Left lung (tissue), 10 donors: ENCODE measurements around the gene CPM. TPM values are rescaled to one million over a fixed set of nuclear protein-coding genes. Genes with fewer than 3 reads are reported as not detected.
"Not testable (repeated sequence)": the region's sequence is repeated elsewhere in the genome, so short reads cannot be mapped to it uniquely, and the experiment has no call there.

Experiments used
- ATAC-seq: fragments of 200-7000 bp; cut with Tn5 transposase; one replicate; pipeline ENCODE4 v1.9.1; 2020; ENCODE audit warnings: moderate library complexity
- DNase-seq, 4 donors: peaks; one replicate each; pipeline ENCODE4 v3.0.0-alpha.2; 2013 to 2020
- H3K27ac ChIP-seq, 2 donors: fragments of 200-600 bp; sonication (generic) in 1 of 2; one replicate each; pipeline versions ENCODE4 v1.5.0 to v1.8.0; 2020 to 2021
- H3K27me3 ChIP-seq, 2 donors: fragments of 200-600 bp; sonication (generic) in 1 of 2; one replicate each; pipeline versions ENCODE4 v1.5.0 to v1.8.0; 2020 to 2021
- H3K36me3 ChIP-seq, 2 donors: fragments of 200-600 bp; sonication (generic) in 1 of 2; one replicate each; pipeline versions ENCODE4 v1.5.0 to v1.8.0; 2020 to 2021
- H3K4me1 ChIP-seq, 2 donors: fragments of 200-600 bp; one replicate each; pipeline ENCODE4 v1.8.0; 2021
- H3K4me3 ChIP-seq, 2 donors: fragments of 200-600 bp; sonication (generic) in 1 of 2; one replicate each; pipeline versions ENCODE4 v1.5.0 to v1.8.0; 2020 to 2021; ENCODE audit warnings: mild to moderate bottlenecking in 1 of 2
- H3K9me3 ChIP-seq, 2 donors: fragments of 200-600 bp; sonication (generic) in 1 of 2; one replicate each; pipeline versions ENCODE4 v1.5.0 to v1.8.0; 2020 to 2021
- intact Hi-C, 2 donors: fragments of 100-400 bp; cut with DNase I; formaldehyde crosslinking; loops; one replicate each; pipeline versions ENCODE4 v1.11.2 to v1.14.2; 2022
- polyA plus RNA-seq, 6 donors: library from polyadenylated mRNA; unstranded; fragments of 120-200 nt; gene quantifications; one replicate each; pipeline ENCODE4 v1.2.1, GENCODE V29; 2013; ENCODE audit not compliant: insufficient read length in 6 of 6
- total RNA-seq, 2 donors: library from RNA; stranded (reverse); fragmentation: NEBNext Ultra II Directional; extraction: Animal tissue kit (Norgen Biotek cat#: 25700); gene quantifications; one replicate each; pipeline ENCODE4 v1.2.1, GENCODE V29; 2021
- TF ChIP-seq, protein P1 (sequence below), 2 donors: fragments of 200-600 bp; sonication (generic) in 1 of 2; IDR thresholded peaks; one replicate each; pipeline versions ENCODE4 v1.5.0 to v1.8.0; 2021; ENCODE audit warnings: antibody characterized with exemption in 2 of 2
- donor health status: DM: no; HTN: yes; CAD: no.
- donor health status: DM: no; HTN: no; CAD: no.

CPM gene
- total and polyA plus RNA-seq, 8 donors, result 180 to 708 (median 336) TPM

DNA sequence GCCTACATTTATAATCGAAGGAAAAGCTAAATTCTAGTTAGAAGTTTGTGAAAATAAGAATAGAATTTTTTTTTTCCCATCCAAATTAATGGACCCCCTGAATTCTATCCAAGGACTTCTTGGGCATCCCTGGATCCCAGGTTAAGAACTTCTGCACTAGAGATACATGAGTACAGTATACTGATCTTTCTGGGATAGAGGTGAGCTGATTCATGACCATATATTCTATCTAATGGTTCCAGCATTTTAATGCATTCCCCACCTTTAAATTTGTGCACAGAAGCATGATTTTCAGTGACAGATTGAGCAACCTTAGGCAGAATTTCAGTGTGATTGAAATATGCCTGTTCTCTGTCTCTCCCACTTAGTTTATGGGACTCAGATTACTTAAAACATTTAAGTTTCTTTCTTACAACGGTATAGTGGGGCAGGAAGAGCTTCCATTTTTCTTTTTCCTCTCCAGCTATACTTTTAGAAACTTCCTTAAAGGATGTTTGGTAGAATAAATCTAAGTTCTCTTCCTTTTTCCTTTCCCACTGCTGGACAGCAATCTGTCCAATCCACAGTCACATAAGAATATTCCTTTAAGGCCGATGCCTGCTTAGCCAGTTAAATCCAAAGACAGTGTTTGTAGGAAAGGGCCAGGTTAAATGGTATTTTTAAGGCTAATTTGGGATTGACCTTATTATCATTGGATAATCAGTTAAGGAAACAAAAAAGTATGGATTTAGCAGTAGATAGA, 118.3 kb downstream of the CPM start:
- no peak overlapping the region for H3K27ac ChIP-seq
- H3K4me3 ChIP-seq, result no peak overlapping the region
- TF ChIP-seq, protein P1, sequence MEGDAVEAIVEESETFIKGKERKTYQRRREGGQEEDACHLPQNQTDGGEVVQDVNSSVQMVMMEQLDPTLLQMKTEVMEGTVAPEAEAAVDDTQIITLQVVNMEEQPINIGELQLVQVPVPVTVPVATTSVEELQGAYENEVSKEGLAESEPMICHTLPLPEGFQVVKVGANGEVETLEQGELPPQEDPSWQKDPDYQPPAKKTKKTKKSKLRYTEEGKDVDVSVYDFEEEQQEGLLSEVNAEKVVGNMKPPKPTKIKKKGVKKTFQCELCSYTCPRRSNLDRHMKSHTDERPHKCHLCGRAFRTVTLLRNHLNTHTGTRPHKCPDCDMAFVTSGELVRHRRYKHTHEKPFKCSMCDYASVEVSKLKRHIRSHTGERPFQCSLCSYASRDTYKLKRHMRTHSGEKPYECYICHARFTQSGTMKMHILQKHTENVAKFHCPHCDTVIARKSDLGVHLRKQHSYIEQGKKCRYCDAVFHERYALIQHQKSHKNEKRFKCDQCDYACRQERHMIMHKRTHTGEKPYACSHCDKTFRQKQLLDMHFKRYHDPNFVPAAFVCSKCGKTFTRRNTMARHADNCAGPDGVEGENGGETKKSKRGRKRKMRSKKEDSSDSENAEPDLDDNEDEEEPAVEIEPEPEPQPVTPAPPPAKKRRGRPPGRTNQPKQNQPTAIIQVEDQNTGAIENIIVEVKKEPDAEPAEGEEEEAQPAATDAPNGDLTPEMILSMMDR (IDR thresholded peaks at IDR 0.05), result no peak
- H3K9me3 ChIP-seq, result no peaks in the 10 kb centered on the region
- no peak for DNase-seq
- peaks cover 6 to 63% of the 10 kb centered on the region in 2 donors for H3K4me1 ChIP-seq
- no peak for ATAC-seq
- intact Hi-C loops, result no loop called here
- H3K36me3 ChIP-seq, result peaks cover 0 to 94% of the 10 kb centered on the region in 2 donors
- no peaks in the 10 kb centered on the region for H3K27me3 ChIP-seq

DNA sequence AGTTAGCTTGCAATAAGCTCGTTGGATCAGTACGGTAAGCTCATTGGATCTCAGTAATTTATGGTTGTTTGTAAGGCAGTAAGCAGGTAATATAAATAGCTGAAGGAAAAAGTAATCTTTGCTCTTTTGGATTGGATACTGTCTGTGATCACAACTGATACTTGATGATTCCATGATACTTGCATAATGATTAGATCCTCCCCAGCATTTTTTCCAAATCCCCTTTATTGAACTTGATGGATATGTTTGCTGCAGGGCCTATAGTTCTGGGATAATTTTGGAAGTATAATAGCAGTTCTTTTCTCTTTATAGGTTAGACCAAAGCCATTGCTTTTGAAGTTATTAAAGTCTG, 119.8 kb downstream of the CPM start:
- Histone ChIP-seq H3K4me3 (no peak overlapping the region), H3K36me3 (peaks cover 0 to 83% of the 10 kb centered on the region in 2 donors), H3K27ac (no peak overlapping the region), H3K4me1 (peaks cover 6 to 68% of the 10 kb centered on the region in 2 donors), H3K27me3 (no peaks in the 10 kb centered on the region), H3K9me3 (no peaks in the 10 kb centered on the region)
- TF ChIP-seq, protein P1 (IDR thresholded peaks at IDR 0.05), result no peak
- intact Hi-C loops, result no loop called here
- no peak for DNase-seq
- no peak for ATAC-seq

DNA sequence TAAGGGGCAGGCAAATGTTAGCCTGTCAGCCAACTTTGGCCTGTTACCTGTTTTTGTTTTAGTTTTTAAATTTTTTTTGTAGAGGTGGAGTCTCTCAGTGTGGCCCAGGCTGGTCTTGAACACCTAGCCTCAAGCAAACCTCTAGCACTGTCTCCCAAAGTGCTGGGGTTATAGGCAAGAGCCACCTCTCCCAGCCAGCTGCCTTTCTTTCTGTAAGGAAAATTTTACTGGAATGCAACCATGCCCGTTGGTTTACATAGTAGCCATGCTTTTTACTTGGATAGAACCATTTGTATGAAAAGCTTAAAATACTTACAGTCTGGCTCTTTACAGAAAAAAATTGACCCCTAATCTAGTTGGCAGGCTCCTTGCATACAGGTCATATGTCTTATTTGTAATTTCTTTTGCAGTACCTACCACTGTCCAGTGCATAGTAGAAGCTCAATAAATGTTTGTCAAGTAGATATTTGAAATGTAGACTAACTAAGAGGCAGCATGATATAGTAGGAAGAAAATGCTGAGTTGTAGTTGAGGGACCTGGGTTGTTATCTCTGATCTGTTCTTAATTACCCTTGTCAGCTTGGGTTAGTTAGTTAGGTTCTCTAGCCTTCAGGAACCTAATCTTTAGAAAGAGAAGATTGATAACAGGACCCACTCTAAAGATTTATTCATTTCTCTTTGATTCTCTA, 120.3 kb downstream of the CPM start:
- H3K9me3 ChIP-seq, result no peaks in the 10 kb centered on the region
- H3K27me3 ChIP-seq, result no peaks in the 10 kb centered on the region
- no peak for DNase-seq
- intact Hi-C loops, result no loop called here
- H3K4me1 ChIP-seq, result peaks cover 6 to 68% of the 10 kb centered on the region in 2 donors
- no peak overlapping the region for H3K27ac ChIP-seq
- peaks cover 0 to 78% of the 10 kb centered on the region in 2 donors for H3K36me3 ChIP-seq
- TF ChIP-seq, protein P1 (IDR thresholded peaks at IDR 0.05), result no peak
- ATAC-seq, result no peak
- no peak overlapping the region for H3K4me3 ChIP-seq

DNA sequence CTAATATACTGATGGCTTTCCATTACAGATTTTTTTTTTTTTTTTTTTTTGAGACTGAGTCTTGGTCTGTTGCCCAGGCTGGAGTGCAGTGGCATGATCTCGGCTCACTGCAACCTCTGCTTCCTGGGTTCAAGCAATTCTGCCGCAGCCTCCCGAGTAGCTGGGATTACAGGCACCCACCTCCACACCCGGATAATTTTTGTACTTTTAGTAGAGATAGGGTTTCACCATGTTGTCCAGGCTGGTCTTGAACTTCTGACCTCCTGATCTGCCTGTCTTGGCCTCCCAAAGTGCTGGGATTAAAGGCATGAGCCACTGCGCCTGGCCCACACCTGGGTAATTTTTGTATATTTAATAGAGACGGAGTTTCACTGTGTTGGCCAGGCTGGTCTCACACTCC, 121.4 kb downstream of the CPM start:
- peaks cover 0 to 67% of the 10 kb centered on the region in 2 donors for H3K36me3 ChIP-seq
- H3K27me3 ChIP-seq, ATAC-seq, intact Hi-C loops, H3K27ac ChIP-seq, H3K9me3 ChIP-seq, H3K4me3 ChIP-seq, DNase-seq: not testable (repeated sequence)
- peaks cover 6 to 76% of the 10 kb centered on the region in 2 donors for H3K4me1 ChIP-seq

DNA sequence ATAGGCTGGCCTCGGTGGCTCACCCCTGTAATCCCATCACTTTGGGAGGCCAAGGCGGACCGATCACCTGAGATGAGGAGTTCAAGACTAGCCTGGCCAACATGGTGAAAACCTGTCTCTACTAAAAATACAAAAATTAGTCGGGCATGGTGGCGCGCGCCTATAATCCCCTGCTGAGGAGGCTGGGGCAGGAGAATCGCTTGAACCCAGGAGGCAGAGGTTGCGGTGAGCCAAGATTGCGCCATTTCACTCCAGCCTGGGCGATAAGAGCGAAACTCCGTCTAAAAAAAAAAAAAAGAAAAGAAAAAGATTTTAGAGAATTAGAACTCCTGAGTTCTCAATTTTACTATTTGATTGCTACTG, 123.0 kb downstream of the CPM start:
- Histone ChIP-seq H3K36me3 (peaks cover 0 to 51% of the 10 kb centered on the region in 2 donors), H3K4me1 (peaks cover 6 to 69% of the 10 kb centered on the region in 2 donors), H3K4me3 (peak overlapping the region in 1 of 2 donors; percentile 96)
- H3K9me3 ChIP-seq, ATAC-seq, intact Hi-C loops, H3K27ac ChIP-seq, DNase-seq, H3K27me3 ChIP-seq: not testable (repeated sequence)

DNA sequence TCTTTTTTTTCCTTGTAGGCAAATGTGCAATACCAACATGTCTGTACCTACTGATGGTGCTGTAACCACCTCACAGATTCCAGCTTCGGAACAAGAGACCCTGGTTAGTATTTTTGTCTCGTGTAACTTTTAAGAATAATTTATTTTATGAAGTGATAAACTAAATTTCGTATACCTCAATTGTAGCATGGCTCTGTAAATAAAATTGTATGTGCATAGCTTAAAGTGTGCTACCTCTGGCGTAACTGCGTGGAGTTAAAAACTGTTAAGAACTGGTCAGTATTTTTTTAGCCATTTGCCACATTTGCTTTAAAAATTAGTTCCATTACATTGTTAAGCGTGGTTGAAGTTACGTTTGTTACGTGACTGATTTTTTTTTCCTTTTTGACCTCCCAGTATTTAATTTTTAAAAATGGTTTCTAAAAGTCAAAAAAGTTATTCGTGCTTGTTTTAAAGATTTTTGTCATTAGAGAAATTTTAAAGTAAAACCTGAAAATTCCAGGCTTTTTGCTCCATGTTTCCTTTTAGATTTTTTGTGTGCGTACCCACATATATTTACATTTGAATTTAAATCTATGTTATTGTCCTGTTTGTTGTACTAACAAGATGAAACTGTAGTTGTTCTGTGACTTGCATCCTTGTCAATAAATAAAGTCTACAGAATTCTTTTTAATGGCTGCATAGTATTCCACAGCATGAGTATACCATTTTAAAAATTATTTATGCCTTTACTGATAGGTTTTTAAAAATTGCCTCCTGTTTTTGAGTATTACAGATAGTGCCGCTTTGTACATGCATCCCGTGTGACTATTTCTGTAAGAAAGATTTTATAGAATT, 123.6 kb downstream of the CPM start:
- intact Hi-C loops, result no loop called here
- H3K36me3 ChIP-seq, result peaks cover 0 to 45% of the 10 kb centered on the region in 2 donors

More for the DNA sequence above, 123.6 kb downstream of the CPM start:
- DNase-seq (no peak), ATAC-seq (no peak)
- TF ChIP-seq, protein P1 (IDR thresholded peaks at IDR 0.05), result no peak
- H3K27me3 ChIP-seq, result no peaks in the 10 kb centered on the region
- no peaks in the 10 kb centered on the region for H3K9me3 ChIP-seq
- peak overlapping the region; percentile 99 for H3K27ac ChIP-seq
- H3K4me3 ChIP-seq, result peak overlapping the region; percentile 94 to 96
- H3K4me1 ChIP-seq, result peaks cover 6 to 64% of the 10 kb centered on the region in 2 donors
